H1 (cell line): ENCODE data around the gene PTPRD. TPM values are rescaled to one million over a fixed set of nuclear protein-coding genes. Genes with fewer than 3 reads are reported as not detected.

Experiments used
- CTCF ChIA-PET: fragments of 300-600 bp; sonication (Branson Sonifier 250); formaldehyde crosslinking; loops from one replicate; lab custom pipeline; 2021; ENCODE audit not compliant: partially characterized antibody; lab: Charles Lee
- POLR2A ChIA-PET: fragments of 300-600 bp; sonication (Branson Sonifier 250); formaldehyde crosslinking; loops from one replicate; lab custom pipeline; 2021; ENCODE audit warnings: inconsistent platforms; ENCODE audit not compliant: partially characterized antibody; lab: Charles Lee
- DNase-seq, 2 experiments: peaks; one replicate each; pipeline versions ENCODE4 v3.0.0 to v3.0.0-alpha.2; 2010 to 2022; ENCODE audit warnings: low spot score in 2 of 2, low read depth in 1 of 2, mixed read lengths in 1 of 2
- FAIRE-seq: peaks from 2 replicates; lab custom pipeline; 2011; peaks lifted over from hg19 to GRCh38; lab: Jason Lieb, UNC
- H2AFZ ChIP-seq: 2 replicates; pipeline ENCODE4 v1.8.1; 2012; ENCODE audit warnings: low read length, inconsistent platforms
- H2AK5ac ChIP-seq: 2 replicates; pipeline ENCODE4 v1.6.1; 2013; ENCODE audit warnings: low read depth, low read length
- H2BK120ac ChIP-seq: replicated peaks from 2 replicates; pipeline ENCODE3; 2013; ENCODE audit warnings: low read depth, low read length, inconsistent platforms
- H2BK12ac ChIP-seq: 2 replicates; pipeline ENCODE4 v1.6.1; 2013; ENCODE audit warnings: low read depth, low read length
- H2BK15ac ChIP-seq: 2 replicates; pipeline ENCODE4 v1.6.1; 2013; ENCODE audit warnings: low read length
- H2BK20ac ChIP-seq: 2 replicates; pipeline ENCODE4 v1.6.1; 2013; ENCODE audit warnings: low read length
- H2BK5ac ChIP-seq: 2 replicates; pipeline ENCODE4 v1.6.1; 2013; ENCODE audit warnings: low read depth, low read length
- H3K14ac ChIP-seq: 2 replicates; pipeline ENCODE4 v1.6.1; 2013; ENCODE audit warnings: inconsistent platforms; ENCODE audit not compliant: insufficient read length
- H3K18ac ChIP-seq: 2 replicates; pipeline ENCODE4 v1.6.1; 2013; ENCODE audit warnings: low read length; ENCODE audit errors: extremely low read depth
- H3K23ac ChIP-seq: 2 replicates; pipeline ENCODE4 v1.6.1; 2013; ENCODE audit warnings: inconsistent platforms; ENCODE audit not compliant: insufficient read length
- H3K23me2 ChIP-seq: 2 replicates; pipeline ENCODE4 v1.6.1; 2013; ENCODE audit warnings: low read depth, low read length
- H3K27ac ChIP-seq: 2 replicates; pipeline ENCODE4 v1.6.1; 2011; ENCODE audit warnings: low read depth, low read length, inconsistent platforms
- H3K27me3 ChIP-seq, 4 experiments: replicated peaks in 1 of 4; 1 replicate in 1 of 4; 2 replicates in 3 of 4; pipeline versions ENCODE4 v1.6.1 to v1.8.1; 2011 to 2013; ENCODE audit warnings: low read length in 3 of 4, mild to moderate bottlenecking in 3 of 4, inconsistent platforms in 2 of 4, mixed read lengths in 2 of 4, moderate library complexity in 1 of 4; ENCODE audit not compliant: control insufficient read depth in 3 of 4, insufficient read depth in 3 of 4; ENCODE audit errors: extremely low read depth in 1 of 4
- H3K36me3 ChIP-seq, 4 experiments: 2 replicates each; pipeline versions ENCODE4 v1.6.1 to v1.8.1; 2011 to 2013; ENCODE audit warnings: mild to moderate bottlenecking in 4 of 4, low read length in 3 of 4, moderate library complexity in 2 of 4, control low read depth in 1 of 4, inconsistent platforms in 1 of 4; ENCODE audit not compliant: insufficient read depth in 4 of 4, control insufficient read depth in 2 of 4
- H3K4ac ChIP-seq: replicated peaks from 2 replicates; pipeline ENCODE3; 2013; ENCODE audit warnings: low read length, low read depth, mixed read lengths, inconsistent platforms; ENCODE audit not compliant: insufficient read length
- H3K4me1 ChIP-seq, 4 experiments: replicated peaks in 1 of 4; 1 replicate in 1 of 4; 2 replicates in 3 of 4; pipeline versions ENCODE4 v1.6.1 to v1.8.1; 2011 to 2013; ENCODE audit warnings: low read length in 3 of 4, inconsistent platforms in 2 of 4, mixed read lengths in 1 of 4; ENCODE audit not compliant: insufficient read depth in 4 of 4, control insufficient read depth in 3 of 4
- H3K4me2 ChIP-seq, 2 experiments: 2 replicates each; pipeline versions ENCODE4 v1.6.1 to v1.8.1; 2011 to 2013; ENCODE audit warnings: low read depth in 2 of 2, low read length in 2 of 2, control low read depth in 1 of 2, inconsistent platforms in 1 of 2, mild to moderate bottlenecking in 1 of 2; ENCODE audit not compliant: insufficient read depth in 1 of 2
- H3K4me3 ChIP-seq, 4 experiments: fragments of 200-600, 300-600 bp in 1 of 4; sonication (generic), shearing (Covaris generic), sonication (Bioruptor Twin) in 1 of 4; 2 replicates each; pipeline versions ENCODE4 v1.5.1 to v1.8.1; 2011 to 2016; ENCODE audit warnings: low read length in 4 of 4, low read depth in 3 of 4, control low read depth in 2 of 4, inconsistent platforms in 2 of 4, mild to moderate bottlenecking in 2 of 4, mixed read lengths in 1 of 4, moderate library complexity in 1 of 4; ENCODE audit not compliant: insufficient read depth in 2 of 4; ENCODE audit errors: extremely low read depth in 1 of 4
- H3K56ac ChIP-seq: replicated peaks from 2 replicates; pipeline ENCODE3; 2013; ENCODE audit warnings: low read depth, mild to moderate bottlenecking, mixed read lengths, low read length, inconsistent platforms; ENCODE audit not compliant: insufficient read length
- H3K79me1 ChIP-seq: 2 replicates; pipeline ENCODE4 v1.6.1; 2013; ENCODE audit warnings: low read depth, low read length, control low read depth
- H3K79me2 ChIP-seq, 2 experiments: 2 replicates each; pipeline versions ENCODE4 v1.6.1 to v1.8.1; 2012 to 2013; ENCODE audit warnings: low read length in 2 of 2, mild to moderate bottlenecking in 2 of 2, inconsistent platforms in 1 of 2; ENCODE audit not compliant: insufficient read depth in 2 of 2, control insufficient read depth in 1 of 2
- H3K9ac ChIP-seq, 4 experiments: replicated peaks in 1 of 4; 1 replicate in 1 of 4; 2 replicates in 3 of 4; pipeline versions ENCODE4 v1.6.1 to v1.8.1; 2011 to 2013; ENCODE audit warnings: low read depth in 3 of 4, low read length in 3 of 4, control low read depth in 2 of 4, mild to moderate bottlenecking in 2 of 4, moderate library complexity in 2 of 4, inconsistent platforms in 1 of 4; ENCODE audit errors: extremely low read depth in 1 of 4
- H3K9me3 ChIP-seq, 2 experiments: 2 replicates each; pipeline versions ENCODE4 v1.6.1 to v1.8.1; 2012 to 2013; ENCODE audit warnings: mild to moderate bottlenecking in 2 of 2, moderate library complexity in 2 of 2, control low read depth in 1 of 2, inconsistent platforms in 1 of 2, low read depth in 1 of 2, low read length in 1 of 2, mixed read lengths in 1 of 2; ENCODE audit not compliant: insufficient read depth in 2 of 2
- H4K20me1 ChIP-seq, 2 experiments: replicated peaks in 1 of 2; 2 replicates each; pipeline versions ENCODE3 to v1.8.1; 2011 to 2013; ENCODE audit warnings: inconsistent platforms in 2 of 2, low read length in 2 of 2, mild to moderate bottlenecking in 1 of 2; ENCODE audit not compliant: insufficient read depth in 2 of 2, control insufficient read depth in 1 of 2
- H4K5ac ChIP-seq: 2 replicates; pipeline ENCODE4 v1.6.1; 2013; ENCODE audit warnings: low read length, low read depth, mixed read lengths, inconsistent platforms; ENCODE audit not compliant: insufficient read length
- H4K8ac ChIP-seq: 2 replicates; pipeline ENCODE4 v1.8.0; 2013; ENCODE audit warnings: mild to moderate bottlenecking, moderate library complexity, low read length, inconsistent platforms; ENCODE audit not compliant: insufficient read depth; ENCODE audit errors: extremely low read depth
- H4K91ac ChIP-seq: replicated peaks from 2 replicates; pipeline ENCODE3; 2013; ENCODE audit warnings: low read length, mixed read lengths, inconsistent platforms; ENCODE audit not compliant: insufficient read length
- CREB1 ChIP-seq: IDR thresholded peaks from 2 replicates; pipeline ENCODE4 v1.6.1; 2012; ENCODE audit warnings: inconsistent platforms
- RXRA ChIP-seq: IDR thresholded peaks from 2 replicates; pipeline ENCODE4 v1.6.1; 2011; ENCODE audit warnings: low read depth, mild to moderate bottlenecking, low read length, moderate library complexity; ENCODE audit not compliant: insufficient read depth
- TAF1 ChIP-seq: IDR thresholded peaks from 2 replicates; pipeline ENCODE4 v1.6.1; 2011; ENCODE audit warnings: mild to moderate bottlenecking, low read depth, low read length
- TEAD4 ChIP-seq: IDR thresholded peaks from 2 replicates; pipeline ENCODE4 v1.6.1; 2012; ENCODE audit warnings: low read depth, low read length, inconsistent platforms, mixed read lengths
- WGBS, 2 experiments: shearing (Covaris generic) in 1 of 2; methylation state at CpG; one replicate each; pipeline versions ENCODE4 v1.1.6 to v1.1.7; 2013 to 2015; ENCODE audit warnings: low lambda C conversion rate in 2 of 2, mixed read lengths in 2 of 2, inconsistent platforms in 1 of 2, low coverage in 1 of 2, missing lambda C conversion rate in 1 of 2; ENCODE audit not compliant: insufficient replicate concordance in 2 of 2, insufficient coverage in 1 of 2, insufficient read length in 1 of 2; ENCODE audit errors: extremely low coverage in 1 of 2, missing lambda C conversion rate in 1 of 2; 5-methylcytosine and 5-hydroxymethylcytosine counted together
- polyA plus RNA-seq, 7 experiments: library from polyadenylated mRNA; depleted of rRNA in 3 of 7; stranded (reverse) in 5 of 7; unstranded in 2 of 7; fragments of >200 nt in 5 of 7; fragments of 200-250 nt in 2 of 7; gene quantifications; 1 replicate in 5 of 7; 2 replicates in 1 of 7; 4 replicates in 1 of 7; pipeline versions ENCODE4 v1.2.1 to v1.2.3, GENCODE V29; 2011 to 2013; ENCODE audit warnings: missing spikeins in 2 of 7, mixed read lengths in 2 of 7
- total RNA-seq: library from RNA; stranded (reverse); fragmentation: NEBNext Ultra II Directional; extraction: Animal tissue kit (Norgen Biotek cat#: 25700); gene quantifications from 2 replicates; pipeline ENCODE4 v1.2.1, GENCODE V29; 2021
- TF ChIP-seq, protein P1 (sequence below): IDR thresholded peaks from 2 replicates; pipeline ENCODE4 v1.6.1; 2012; ENCODE audit warnings: low read length, inconsistent platforms

The PTPRD gene
- total and polyA plus RNA-seq, 2 of the 8 experiments (the other 6 are each of a cell fraction or from before 2014, with no cell fraction given) = 17.2 to 77.0 TPM

- no peaks in the 10 kb centered on the region for H3K79me2 ChIP-seq
- H2BK120ac ChIP-seq = no peak overlapping the region
- 94 to 100% methylated on average over 1 to 3 of the region's 3 CpGs for WGBS, 2 experiments
- H3K4me1 ChIP-seq = no peaks in the 10 kb centered on the region; a peak in 1 of 7 replicates
- no peak overlapping the region for H2BK20ac ChIP-seq
- no peak overlapping the region for H2BK5ac ChIP-seq
- no peak overlapping the region for H3K4me2 ChIP-seq
- H3K79me1 ChIP-seq = no peaks in the 10 kb centered on the region
- no peak overlapping the region for H4K8ac ChIP-seq
- H4K5ac ChIP-seq = no peak overlapping the region
- H3K18ac ChIP-seq = no peak overlapping the region
- H3K56ac ChIP-seq = no peak overlapping the region
- H3K23me2 ChIP-seq = no peaks in the 10 kb centered on the region
- TF ChIP-seq RXRA (no peak), CREB1 (no peak), TEAD4 (no peak), TAF1 (no peak)
- TF ChIP-seq, protein P1, sequence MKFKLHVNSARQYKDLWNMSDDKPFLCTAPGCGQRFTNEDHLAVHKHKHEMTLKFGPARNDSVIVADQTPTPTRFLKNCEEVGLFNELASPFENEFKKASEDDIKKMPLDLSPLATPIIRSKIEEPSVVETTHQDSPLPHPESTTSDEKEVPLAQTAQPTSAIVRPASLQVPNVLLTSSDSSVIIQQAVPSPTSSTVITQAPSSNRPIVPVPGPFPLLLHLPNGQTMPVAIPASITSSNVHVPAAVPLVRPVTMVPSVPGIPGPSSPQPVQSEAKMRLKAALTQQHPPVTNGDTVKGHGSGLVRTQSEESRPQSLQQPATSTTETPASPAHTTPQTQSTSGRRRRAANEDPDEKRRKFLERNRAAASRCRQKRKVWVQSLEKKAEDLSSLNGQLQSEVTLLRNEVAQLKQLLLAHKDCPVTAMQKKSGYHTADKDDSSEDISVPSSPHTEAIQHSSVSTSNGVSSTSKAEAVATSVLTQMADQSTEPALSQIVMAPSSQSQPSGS = no peak
- DNase-seq (no peak), FAIRE-seq (no peak)
- H3K4ac ChIP-seq = no peak overlapping the region
- no peak overlapping the region for H2BK15ac ChIP-seq
- no peak overlapping the region for H2BK12ac ChIP-seq
- H3K27ac ChIP-seq = no peak overlapping the region
- H3K9ac ChIP-seq = no peak overlapping the region
- no peaks in the 10 kb centered on the region for H4K20me1 ChIP-seq
- H3K4me3 ChIP-seq = no peak overlapping the region
- H3K27me3 ChIP-seq = no peaks in the 10 kb centered on the region
- no peak overlapping the region for H3K23ac ChIP-seq
- H3K9me3 ChIP-seq = no peaks in the 10 kb centered on the region
- no peaks in the 10 kb centered on the region; a peak in 1 of 8 replicates for H3K36me3 ChIP-seq
- H3K14ac ChIP-seq = no peak overlapping the region
- ChIA-PET CTCF (no interaction called here), POLR2A (no interaction called here)
- no peak overlapping the region for H2AFZ ChIP-seq
- H2AK5ac ChIP-seq = no peak overlapping the region
- no peak overlapping the region for H4K91ac ChIP-seq
Observed at GRCh38 chr9:8428389-8428788, 2184.4 kb downstream of the PTPRD start.
